ENCODE results near the gene MRPL39.
"Not testable (repeated sequence)": the region's sequence is repeated elsewhere in the genome, so short reads cannot be mapped to it uniquely, and the experiment has no call there.

MRPL39 gene

DNA sequence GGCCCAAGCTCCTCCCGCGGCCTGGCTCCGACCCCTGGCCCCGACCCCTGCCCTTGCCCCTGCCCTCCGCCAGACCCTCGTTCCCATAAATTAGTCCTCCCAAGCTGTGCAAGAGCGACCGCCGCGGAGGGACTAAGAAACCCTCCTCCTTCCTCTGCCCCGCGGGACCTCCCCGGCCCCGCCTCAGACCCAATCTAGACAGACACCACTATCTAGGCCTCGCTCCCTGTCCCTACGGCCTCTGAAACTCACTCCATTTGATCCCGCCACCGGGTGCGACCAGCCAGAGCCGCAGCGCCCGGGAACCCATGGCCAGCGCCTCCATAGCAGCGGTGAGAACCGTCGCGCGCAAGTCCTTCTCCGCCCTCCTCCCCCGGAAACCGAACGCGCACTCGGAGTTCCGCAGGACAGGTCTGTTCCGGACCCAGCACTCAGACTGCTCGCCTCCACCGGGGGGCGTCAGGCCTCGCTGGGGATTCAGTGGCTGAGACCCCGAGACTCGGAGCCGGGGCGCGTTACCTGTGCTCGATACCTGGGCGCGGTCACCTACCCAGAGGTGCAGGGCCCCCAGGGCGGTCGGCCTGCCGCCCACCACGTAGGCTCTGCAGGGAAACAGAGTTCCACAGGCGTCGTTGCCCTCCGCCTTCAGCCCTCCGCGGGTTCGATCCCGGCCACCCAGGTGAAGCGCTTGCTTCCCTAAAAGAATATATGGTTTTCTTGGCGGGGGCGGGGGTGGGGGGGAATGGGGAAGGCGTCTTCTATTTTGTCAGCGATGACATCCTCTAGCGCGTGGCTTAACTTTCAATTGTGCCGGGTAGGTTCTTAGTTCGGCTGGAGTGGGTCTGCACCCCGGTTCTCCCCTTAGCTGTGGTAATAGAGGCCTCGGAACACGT lies at the start of gene MRPL39:
MRPL39 (minus strand) TSS at position 331 of the 893 bp plus-strand sequence; CDS start at position 325, 6 bp downstream.
- peak; percentile 79 for DNase-seq

DNA sequence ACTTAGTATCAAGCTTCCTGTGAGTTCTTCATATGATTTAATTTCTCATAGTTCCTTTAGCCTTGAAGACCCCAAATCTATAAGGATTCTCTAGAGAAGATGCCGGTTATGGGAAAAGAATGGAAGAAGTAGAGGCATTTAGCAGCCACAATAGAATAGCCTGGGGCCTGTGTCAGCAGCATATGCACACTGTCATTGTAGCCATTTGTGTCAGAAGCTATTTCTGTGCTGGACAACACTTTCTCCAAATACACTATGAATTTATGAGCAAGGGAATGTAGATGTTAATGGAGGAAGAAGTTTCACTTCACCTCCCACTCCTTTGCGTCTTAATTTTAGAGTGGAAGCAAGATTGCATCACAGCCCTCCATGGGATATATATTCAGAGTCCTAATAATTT lies 49.1 kb upstream of the MRPL39 start:
- DNase-seq = no peak

DNA sequence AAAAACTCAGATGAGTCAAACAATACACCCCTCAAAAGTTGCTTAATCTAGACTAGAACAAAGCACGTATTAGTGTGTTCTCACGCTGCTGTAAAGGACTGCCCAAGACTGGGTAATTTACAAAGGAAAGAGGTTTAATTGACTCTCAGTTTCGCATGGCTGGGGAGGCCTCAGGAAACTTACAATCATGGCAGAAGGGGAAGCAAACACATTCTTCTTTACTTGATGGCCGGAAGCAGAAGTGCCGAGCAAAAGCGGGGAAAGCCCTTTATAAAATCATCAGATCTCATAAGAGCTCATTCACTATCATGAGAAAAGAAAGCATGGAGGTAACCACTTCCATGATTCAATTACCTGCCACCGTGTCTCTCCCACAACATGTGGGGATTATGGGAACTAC lies 41.9 kb upstream of the MRPL39 start:
- DNase-seq = no peak

DNA sequence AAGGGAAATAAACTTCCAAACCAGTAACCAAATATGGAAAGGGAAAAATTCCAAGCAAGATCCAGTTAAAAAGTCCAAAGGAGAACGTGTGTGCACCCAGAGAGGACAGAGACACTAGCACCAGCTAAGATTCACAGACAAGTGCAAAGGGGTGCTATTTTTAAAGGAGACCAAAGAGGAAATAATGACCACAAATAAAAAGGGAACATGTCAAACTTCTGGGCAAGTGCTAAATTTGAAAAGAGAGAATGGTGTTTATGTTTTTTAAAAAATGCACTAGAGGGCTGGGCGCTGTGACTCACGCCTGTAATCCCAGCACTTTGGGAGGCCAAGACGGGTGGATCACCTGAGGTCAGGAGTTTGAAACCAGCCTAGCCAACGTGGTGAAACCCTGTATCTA lies 40.4 kb upstream of the MRPL39 start:
- no peak for DNase-seq

DNA sequence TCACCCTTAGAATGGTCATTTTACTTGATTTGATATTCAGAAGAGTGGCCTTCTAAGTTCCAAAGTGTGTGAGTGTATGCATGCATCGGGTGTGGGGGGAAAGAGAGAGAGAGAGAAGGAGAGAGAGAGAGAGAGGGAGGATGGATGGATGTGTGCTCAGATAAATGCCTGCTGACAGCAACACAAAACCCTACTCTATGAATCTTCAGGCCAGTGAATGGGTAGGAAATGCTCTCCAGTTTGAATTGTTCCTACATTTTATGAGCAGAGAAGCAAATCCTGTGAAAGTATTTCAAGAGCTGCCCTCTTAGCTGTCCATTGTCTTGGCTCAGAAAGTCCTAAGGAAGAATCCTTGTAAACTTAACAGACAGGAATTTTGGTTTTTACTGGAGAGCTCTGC lies 39.2 kb upstream of the MRPL39 start:
- DNase-seq = no peak

DNA sequence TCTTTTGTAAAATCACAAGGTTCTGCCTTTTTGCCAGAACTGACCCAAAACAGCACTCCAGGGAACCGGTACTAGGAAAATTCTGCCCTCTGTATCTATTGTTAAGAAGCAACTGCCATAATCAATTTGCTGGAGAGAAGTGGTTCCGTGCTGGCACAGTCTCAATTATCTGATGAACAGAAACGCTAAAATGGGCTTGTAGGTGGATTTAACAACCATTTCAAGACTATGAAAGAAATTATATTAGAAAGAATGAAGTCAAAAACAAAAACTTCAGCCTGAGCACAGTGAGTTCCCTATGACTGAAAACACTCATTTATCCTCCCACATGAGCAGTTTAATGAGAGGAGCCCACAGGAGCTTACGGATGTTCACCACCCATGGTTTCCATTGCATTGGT lies 36.2 kb upstream of the MRPL39 start:
- DNase-seq = no peak

DNA sequence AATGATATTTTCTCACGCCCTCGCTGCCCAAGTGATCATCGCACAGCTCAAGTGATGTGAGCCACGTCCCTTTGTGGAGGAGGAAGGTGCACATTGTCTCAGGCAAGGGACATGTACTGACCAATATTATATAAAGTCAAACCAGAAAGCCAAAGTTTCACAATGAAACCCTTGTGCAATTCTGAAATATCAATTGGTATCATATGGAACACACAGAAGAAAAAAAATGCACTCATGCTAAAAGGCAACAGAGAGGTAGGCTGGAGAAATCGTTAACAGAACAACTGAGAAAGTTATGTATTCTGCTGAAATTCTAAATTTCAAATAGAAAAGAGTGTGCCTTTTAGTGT lies 33.6 kb upstream of the MRPL39 start:
- no peak for DNase-seq

DNA sequence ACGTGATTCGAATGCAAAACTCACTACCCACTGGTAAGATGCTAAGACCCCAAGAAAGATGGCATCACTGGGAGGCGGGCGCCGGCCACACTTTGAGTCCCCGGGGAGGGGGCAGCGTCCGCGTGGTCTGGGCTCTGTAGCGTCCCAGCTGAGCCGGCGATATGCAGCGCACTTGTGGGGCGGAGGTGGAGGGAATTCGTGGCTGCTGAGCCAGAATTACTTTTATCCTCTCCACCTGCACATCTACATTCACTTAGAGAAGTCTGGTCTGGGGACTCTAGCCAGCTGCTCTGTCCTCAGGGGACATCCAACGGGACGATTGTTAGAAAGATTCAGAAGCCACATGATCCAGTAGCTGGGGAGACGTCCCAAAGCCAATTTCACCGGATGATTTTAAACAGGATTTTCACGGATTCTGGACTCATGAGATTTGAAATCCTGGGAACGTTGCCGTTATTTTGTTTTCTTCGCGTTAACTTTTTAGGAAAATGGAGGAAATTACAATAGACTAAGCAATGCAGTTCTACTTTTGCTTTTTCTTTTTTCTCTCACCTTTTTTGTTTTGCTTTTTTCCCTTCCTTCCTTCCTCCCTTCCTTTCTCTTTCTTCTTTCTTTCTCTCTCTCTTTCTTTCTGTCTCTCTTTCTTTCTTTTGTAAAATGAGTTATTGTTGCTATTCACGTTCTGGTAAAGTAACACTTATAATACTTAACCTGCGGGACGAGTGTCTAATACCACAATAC lies 33.1 kb upstream of the MRPL39 start:
- DNase-seq = peak; percentile 1

DNA sequence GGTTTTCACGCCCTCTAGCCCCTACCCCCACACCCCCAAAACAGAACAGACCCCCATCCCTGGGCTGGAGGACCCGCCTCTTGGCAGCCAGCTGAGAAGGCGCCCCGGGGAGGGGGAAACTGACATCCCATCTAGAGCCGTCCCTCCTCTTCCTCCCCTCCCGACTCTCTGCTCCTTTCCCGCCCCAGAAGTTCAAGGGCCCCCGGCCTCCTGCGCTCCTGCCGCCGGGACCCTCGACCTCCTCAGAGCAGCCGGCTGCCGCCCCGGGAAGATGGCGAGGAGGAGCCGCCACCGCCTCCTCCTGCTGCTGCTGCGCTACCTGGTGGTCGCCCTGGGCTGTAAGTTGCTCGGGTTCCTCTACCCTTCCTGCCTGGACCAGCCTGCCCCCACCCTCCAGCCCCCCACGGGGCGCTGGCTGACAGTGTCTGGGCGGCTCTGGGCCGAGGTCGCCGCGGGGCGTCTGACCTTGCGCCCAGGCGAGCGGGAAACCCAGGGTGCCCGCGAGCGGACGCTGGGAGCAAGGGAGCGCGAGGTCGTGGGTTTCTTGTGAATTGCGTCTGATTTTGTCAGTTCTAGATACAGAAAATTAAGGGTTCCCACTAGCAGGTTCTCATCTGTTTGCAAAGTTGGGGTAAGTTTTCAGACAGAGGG lies 32.4 kb upstream of the MRPL39 start:
- peak; percentile 27 for DNase-seq

DNA sequence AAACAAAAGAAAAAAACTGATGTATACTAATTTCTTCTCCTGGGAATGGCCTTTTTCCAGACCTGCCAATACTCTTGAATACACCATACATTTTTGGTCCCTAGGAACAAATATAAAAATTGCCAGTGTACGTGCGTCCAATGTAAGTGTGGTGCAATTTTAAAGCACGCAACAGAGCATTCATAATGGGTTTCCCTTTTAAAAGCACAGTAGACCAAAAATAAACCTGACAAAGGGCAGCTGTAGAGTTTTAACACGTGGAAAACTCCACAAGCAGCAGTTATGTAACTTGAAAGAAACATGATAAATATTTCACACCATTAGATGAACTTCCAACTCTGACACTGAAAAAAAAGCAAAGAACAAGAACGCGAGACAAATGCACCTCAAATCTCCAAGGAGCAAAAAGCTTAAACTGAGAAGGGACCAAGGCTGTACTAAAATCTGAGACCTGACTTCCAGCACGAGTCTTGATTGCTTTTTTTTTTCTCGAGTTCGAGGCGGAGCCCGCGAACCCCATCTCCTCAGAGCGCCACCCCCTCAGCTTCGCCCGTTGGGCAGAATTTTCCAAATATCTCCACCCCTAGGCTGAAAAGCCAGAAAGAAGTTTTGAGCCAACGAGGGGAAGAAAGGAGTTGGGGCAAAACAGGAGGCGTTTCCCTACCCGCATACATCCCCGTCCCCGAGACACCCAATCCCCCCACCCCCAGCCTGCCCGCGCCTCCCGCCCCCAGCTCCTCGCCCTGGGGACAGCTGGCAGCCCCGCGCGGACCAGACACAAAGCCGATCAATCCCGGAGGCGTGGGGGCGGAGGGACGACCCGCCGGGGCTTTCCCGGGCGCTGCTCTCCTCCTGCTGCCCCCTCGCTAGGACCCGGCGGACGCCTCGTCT lies 31.6 kb upstream of the MRPL39 start, which contains the start of gene JAM2:
JAM2 (plus strand) TSS at position 599 of the 891 bp plus-strand sequence. CDS start 564 bp downstream, outside the sequence.
- peak; percentile 26 for DNase-seq

DNA sequence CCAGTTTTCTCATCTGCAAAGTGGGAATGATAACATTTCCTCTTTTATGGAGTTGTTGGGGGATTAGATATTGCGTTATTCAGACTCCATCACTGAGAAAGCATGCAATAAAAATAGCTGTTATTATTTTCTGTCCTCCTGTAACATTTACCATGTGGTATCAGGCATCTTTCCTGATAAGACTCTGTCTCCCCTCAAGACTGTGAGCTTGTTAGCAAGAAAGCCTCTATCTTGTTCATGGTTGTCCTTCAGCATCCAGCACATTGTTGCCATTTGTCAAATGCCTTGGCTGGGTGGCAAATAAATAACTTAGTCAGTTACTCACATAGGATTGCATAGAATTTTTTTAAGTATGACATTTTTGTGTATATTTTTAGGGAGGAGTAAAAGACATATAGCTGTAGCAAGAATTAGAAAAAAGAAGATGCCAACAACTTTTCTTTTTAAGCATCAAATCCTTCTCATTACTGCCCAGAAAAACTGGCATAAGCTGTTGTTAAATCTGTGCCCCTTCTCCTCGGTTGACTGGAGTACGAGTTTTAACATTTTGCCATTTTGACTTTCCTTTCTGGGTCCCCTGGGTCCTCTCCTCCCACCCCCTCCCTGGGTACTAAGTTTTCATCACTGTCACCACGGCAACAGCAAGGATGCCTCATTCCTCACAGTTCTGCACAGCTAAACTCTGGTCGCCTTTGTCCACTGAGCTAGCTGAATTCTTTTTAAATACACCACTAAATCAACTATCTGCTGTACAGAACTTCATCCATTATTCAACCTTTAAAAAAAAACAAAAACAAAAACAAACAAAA lies 30.8 kb upstream of the MRPL39 start:
- DNase-seq = no peak

DNA sequence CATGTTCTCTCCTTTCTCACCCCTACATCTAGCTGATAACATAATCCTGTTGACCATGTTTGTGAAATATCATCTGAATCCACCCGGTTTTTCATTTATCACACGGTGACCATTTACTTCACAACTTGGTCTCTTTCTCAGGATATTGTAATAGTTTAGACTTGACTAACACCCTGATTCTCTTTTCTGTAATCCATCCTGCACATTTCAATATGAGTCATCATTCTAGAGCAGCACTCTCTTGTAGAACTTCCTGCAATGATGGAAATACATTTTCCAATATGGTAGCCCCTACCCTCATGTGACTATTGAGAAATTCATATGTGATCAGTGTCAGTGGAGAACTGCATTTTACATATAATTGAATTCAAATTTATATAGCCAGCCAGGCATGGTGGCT lies 29.4 kb upstream of the MRPL39 start:
- DNase-seq = no peak

DNA sequence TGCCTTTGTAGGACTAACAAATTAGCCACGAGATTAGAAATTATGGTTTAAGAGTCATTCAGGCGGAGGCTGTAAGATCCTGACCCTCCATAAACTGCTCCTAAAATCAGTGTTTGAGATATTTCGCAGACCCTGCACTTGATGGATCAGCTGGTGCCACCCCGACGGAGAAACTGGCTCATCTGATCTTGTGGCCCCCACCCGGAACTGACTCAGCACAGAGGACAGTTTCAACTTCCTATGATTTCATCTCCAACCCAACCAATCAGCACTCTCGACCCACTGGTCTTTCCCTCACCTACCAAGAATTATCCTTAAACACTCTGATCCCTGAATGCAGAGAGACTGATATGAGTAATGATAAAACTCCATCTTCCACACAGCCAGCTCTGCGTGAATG lies 28.0 kb upstream of the MRPL39 start:
- no peak for DNase-seq

DNA sequence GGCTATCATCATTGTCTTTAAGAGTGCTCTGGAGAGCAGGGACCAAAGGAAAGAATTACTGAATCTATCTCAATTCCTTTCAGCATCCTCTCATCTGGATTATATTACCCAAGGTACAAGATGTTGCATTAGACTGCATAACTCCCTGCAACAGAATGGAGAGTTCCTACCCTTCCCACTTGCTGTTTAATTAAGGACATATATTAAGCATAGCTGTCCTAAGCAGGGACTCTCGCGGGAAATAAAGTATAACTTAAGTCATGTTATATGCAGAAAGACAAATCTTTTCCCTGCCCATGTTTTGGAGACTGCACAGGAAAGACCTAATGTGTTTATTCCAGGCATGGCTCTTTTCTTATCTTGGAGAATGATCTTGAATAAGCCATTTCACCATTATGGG lies 25.0 kb upstream of the MRPL39 start:
- no peak for DNase-seq

DNA sequence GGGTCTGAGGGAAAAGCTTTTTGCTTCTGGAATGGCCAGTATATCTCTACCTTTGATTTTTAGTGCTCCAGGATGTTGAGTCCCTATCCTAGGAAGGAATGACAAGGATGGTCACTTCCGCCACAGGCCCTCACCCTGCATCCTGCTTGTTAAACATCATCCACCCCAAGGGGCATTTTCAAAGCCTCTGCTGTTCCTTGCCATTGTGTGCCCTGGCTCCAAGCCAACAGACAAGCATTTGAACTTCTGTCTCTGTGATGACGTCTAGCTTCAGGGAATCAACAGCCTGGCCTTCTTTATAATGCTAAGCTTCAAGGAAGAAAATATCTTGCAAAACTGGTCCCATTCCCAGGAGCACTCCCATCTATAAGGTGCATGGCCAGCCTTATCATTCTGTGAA lies 19.5 kb upstream of the MRPL39 start:
- DNase-seq = no peak

DNA sequence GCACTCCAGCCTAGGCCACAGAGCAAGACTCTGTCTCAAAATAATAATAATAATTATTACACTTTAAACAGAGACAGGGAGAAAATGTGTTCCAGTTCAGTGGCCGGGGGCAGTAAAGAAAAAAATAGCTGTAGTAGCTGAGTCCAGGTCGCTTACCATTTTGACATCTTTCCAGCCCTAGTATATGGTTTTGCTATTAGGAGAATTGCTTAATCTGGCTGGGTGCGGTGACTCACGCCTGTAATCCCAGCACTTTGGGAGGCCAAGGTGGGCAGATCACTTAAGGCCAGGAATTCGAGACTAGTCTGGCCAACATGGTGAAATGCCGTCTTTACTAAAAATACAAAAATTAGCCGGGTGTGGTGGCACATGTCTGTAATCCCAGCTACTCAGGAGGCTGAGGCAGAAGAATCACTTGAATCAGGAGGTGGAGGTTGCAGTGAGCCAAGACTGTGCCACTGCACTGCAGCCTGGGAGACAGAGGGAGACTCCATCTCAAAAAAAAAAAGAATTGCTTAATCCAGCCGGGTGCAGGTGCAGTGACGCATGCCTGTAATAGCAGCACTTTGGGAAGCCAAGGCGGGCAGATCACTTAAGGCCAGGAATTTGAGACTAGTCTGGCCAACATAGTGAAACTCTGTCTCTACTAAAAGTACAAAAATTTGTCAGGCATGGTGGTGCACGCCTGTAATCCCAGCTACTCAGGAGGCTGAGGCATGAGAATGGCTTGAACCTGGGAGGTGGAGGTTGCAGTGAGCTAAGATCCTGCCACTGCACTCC lies 18.7 kb upstream of the MRPL39 start:
- not testable (repeated sequence) for DNase-seq

DNA sequence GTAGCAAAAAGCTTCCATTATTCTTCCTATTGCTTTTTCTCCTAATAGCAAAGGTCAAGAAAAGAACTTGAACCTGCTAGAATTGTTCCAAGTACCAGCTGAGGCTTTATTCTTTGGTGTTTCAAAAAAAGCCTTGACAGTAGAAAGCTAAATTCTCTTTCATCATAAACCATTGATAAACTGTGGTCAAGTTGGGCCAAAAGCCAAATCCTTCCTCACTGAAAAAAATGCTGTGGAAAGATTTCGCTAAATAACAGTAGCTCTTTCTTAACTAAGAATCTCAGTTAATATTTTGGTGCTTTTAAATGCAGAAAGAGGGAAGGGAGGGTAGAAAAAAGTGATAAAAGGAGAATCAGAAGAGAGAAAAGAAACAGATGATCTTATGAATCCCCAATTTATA lies 17.8 kb upstream of the MRPL39 start:
- DNase-seq = no peak

DNA sequence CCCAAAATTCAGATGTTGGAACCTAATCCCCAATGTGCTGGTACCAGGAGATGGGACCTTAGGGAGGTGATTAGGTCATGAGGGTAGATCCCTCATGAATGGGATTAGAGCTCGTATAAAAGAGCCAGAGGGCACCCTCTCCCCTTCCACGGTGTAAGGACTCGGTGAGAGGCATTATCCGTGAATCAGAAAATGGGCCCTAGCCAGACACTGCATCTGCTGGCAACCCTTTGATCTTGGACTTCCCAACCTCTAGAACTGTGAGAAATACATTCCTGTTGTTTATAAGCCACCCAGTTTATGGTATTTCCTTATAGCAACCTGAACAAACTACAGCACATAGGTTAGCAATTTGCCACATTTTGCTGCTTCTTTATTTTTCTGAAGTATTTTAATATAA lies 17.2 kb upstream of the MRPL39 start:
- DNase-seq = no peak

DNA sequence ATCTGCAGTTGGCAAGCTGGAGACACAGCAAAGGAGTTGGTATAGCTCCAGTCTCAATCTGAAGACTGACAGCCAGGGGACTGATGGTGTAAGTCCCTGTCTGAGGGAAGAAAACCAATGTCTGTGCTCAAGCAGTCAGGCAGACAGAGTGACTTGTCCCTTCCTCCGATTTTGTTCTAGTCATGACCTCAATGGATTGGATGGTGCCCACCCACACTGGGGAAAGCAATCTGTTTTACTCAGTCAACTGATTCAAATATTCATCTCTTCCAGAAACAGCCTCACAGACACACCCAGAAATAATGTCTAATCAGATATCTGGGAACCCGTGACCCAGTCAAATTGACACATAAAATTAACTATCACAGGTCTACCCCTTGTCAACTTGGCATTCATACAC lies 11.9 kb upstream of the MRPL39 start:
- no peak for DNase-seq

DNA sequence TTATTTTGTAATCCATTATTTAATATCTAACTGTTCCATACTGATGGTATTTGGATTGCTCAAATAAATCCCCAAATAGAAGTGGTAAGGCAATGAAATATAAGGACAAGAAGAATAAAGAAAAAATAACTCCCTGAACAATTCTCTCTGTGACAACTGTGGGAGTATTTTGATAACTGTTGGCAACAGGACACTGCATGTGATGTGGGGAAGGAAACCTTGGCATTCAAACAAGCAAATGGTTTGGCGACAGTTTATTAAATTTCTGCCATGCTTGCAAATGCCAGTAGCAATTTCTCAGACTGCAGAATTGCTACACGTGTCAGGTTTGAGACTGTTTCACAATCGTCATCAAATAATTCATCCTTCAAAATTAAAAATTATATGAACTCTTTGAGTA lies 8.6 kb upstream of the MRPL39 start:
- no peak for DNase-seq

DNA sequence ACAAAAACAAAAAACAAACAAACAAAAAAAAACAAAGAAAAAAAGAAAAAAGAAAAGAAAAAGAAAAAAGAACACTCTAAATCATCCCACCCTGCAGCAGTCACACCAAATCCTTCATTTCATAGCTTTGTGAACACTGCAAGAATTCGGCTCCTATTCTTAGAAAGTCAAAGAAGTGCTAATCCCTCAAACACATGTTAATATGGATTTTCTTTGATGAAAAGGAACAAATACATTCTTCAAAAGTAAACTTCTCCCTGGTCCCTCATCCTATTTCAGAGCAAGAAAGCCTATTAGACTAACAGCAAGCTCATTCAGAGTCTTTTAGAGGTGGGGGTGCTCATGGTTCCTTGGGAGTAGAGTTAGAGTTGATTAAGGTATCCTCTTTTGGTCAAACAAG lies 7.2 kb upstream of the MRPL39 start:
- no peak for DNase-seq
